HCT116 (cell line): ENCODE measurements around the gene TMEM217. TPM values are rescaled to one million over a fixed set of nuclear protein-coding genes. Genes with fewer than 3 reads are reported as not detected.

ENCODE experiments used
- ATAC-seq: fragments of 200-7000 bp; cut with Tn5 transposase; 2 replicates; pipeline ENCODE4 v1.9.1; 2020; ENCODE audit warnings: mild to moderate bottlenecking, moderate library complexity
- BruUV-seq: library from RNA; stranded (reverse); fragments of 400-500 nt; replicated peaks from 2 replicates; lab custom pipeline; 2021; lab: Mats Ljungman, UMichigan
- CTCF ChIA-PET: fragments of 300-600 bp; sonication (Branson Sonifier 250); formaldehyde crosslinking; loops from one replicate; lab custom pipeline; 2021; ENCODE audit warnings: antibody characterized with exemption; lab: Charles Lee
- POLR2A ChIA-PET: fragments of 300-600, 350-600 bp; sonication (Branson Sonifier 250); formaldehyde crosslinking; loops from one replicate; lab custom pipeline; 2021; ENCODE audit warnings: antibody characterized with exemption; lab: Charles Lee
- RAD21 ChIA-PET, 2 experiments: fragments of 300-600 bp; sonication (Branson Sonifier 250); formaldehyde crosslinking; loops; one replicate each; lab custom pipeline; 2023; ENCODE audit warnings: low total read pairs in 2 of 2; ENCODE audit not compliant: uncharacterized antibody in 2 of 2, unreplicated experiment in 2 of 2, low non-redundant PET in 1 of 2; lab: Charles Lee
- DNase-seq: peaks from one replicate; pipeline ENCODE4 v3.0.0-alpha.2; 2010; ENCODE audit warnings: low read depth, low spot score
- H2AFZ ChIP-seq: fragments of 200-600 bp; shearing (Covaris generic), sonication (generic); 2 replicates; pipeline ENCODE4 v1.6.1; 2017; ENCODE audit warnings: low read depth, mixed run types, mixed read lengths, antibody characterized with exemption, low read length; ENCODE audit not compliant: poor library complexity, severe bottlenecking
- H3K27ac ChIP-seq: 2 replicates; pipeline ENCODE4 v1.5.1; 2012; ENCODE audit warnings: low read depth, low read length
- H3K27me3 ChIP-seq: fragments of 200-600 bp; sonication (generic); 2 replicates; pipeline ENCODE4 v1.6.1; 2016; ENCODE audit warnings: mixed run types, low read length, mixed read lengths; ENCODE audit not compliant: insufficient read depth
- H3K36me3 ChIP-seq, 2 experiments: fragments of 200-500 bp in 1 of 2; fragments of 200-600 bp in 1 of 2; sonication (Bioruptor generic) in 1 of 2; sonication (generic) in 1 of 2; 2 replicates each; pipeline versions ENCODE4 v1.5.1 to v1.6.1; 2014 to 2016; ENCODE audit warnings: low read length in 2 of 2, inconsistent platforms in 1 of 2, mixed read lengths in 1 of 2, mixed run types in 1 of 2; ENCODE audit not compliant: insufficient read depth in 2 of 2, control insufficient read depth in 1 of 2
- H3K4me1 ChIP-seq, 2 experiments: fragments of 200-600 bp in 1 of 2; sonication (generic) in 1 of 2; 2 replicates each; pipeline versions ENCODE4 v1.5.1 to v1.6.1; 2012 to 2017; ENCODE audit warnings: low read length in 2 of 2, inconsistent platforms in 1 of 2, mild to moderate bottlenecking in 1 of 2, mixed read lengths in 1 of 2, mixed run types in 1 of 2, moderate library complexity in 1 of 2; ENCODE audit not compliant: insufficient read depth in 2 of 2, control insufficient read depth in 1 of 2
- H3K4me2 ChIP-seq: fragments of 200-600 bp; sonication (generic); 2 replicates; pipeline ENCODE4 v1.6.1; 2017; ENCODE audit warnings: mixed run types, low read length, mixed read lengths
- H3K4me3 ChIP-seq, 2 experiments: fragments of 200-600 bp in 1 of 2; sonication (generic) in 1 of 2; replicated peaks in 1 of 2; 2 replicates each; pipeline ENCODE4 v1.5.1; 2011 to 2016; ENCODE audit warnings: low read length in 2 of 2, control low read depth in 1 of 2, low read depth in 1 of 2, mild to moderate bottlenecking in 1 of 2, mixed read lengths in 1 of 2, mixed run types in 1 of 2
- H3K79me2 ChIP-seq: fragments of 200-600 bp; sonication (generic); 2 replicates; pipeline ENCODE4 v1.6.1; 2017; ENCODE audit warnings: mild to moderate bottlenecking, mixed run types, low read length, moderate library complexity, mixed read lengths; ENCODE audit not compliant: insufficient read depth
- H3K9ac ChIP-seq: fragments of 200-600 bp; sonication (generic); 2 replicates; pipeline ENCODE4 v1.6.1; 2016; ENCODE audit warnings: low read length, mixed read lengths
- H3K9me2 ChIP-seq: fragments of 200-600 bp; sonication (generic), shearing (Covaris generic); 2 replicates; pipeline ENCODE4 v1.6.1; 2017; ENCODE audit warnings: mixed run types, mild to moderate bottlenecking, moderate library complexity; ENCODE audit not compliant: insufficient read depth
- H3K9me3 ChIP-seq, 2 experiments: fragments of 200-500 bp in 1 of 2; fragments of 200-600 bp in 1 of 2; sonication (Bioruptor generic) in 1 of 2; sonication (generic) in 1 of 2; 2 replicates each; pipeline ENCODE4 v1.6.1; 2014 to 2017; ENCODE audit warnings: low read length in 2 of 2, mixed read lengths in 2 of 2, inconsistent platforms in 1 of 2, low read depth in 1 of 2, mild to moderate bottlenecking in 1 of 2, mixed run types in 1 of 2, moderate library complexity in 1 of 2; ENCODE audit not compliant: control insufficient read depth in 1 of 2, insufficient read depth in 1 of 2
- H4K20me1 ChIP-seq: fragments of 200-600 bp; sonication (generic), shearing (Covaris generic); 2 replicates; pipeline ENCODE4 v1.6.1; 2017; ENCODE audit warnings: mixed run types, mild to moderate bottlenecking, moderate library complexity; ENCODE audit not compliant: insufficient read depth
- EZH2 ChIP-seq: fragments of 200-600 bp; sonication (generic); IDR thresholded peaks from 2 replicates; pipeline ENCODE4 v1.6.1; 2017; ENCODE audit warnings: antibody characterized with exemption, mixed run types
- EZH2phosphoT487 ChIP-seq: fragments of 200-600 bp; IDR thresholded peaks from 2 replicates; pipeline ENCODE4 v1.6.1; 2018; ENCODE audit warnings: antibody characterized with exemption, borderline replicate concordance
- FOSL1 ChIP-seq: IDR thresholded peaks from 2 replicates; pipeline ENCODE4 v1.6.1; 2012; ENCODE audit warnings: low read depth
- MAX ChIP-seq: IDR thresholded peaks from 2 replicates; pipeline ENCODE4 v1.6.1; 2012
- POLR2A ChIP-seq: IDR thresholded peaks from 2 replicates; pipeline ENCODE4 v1.7.0; 2011; ENCODE audit warnings: borderline replicate concordance; ENCODE audit not compliant: insufficient read depth, insufficient read length; ENCODE audit errors: extremely low read depth
- POLR2AphosphoS5 ChIP-seq: IDR thresholded peaks from 2 replicates; pipeline ENCODE4 v1.6.1; 2011; ENCODE audit warnings: mild to moderate bottlenecking, low read depth, low read length, moderate library complexity
- SIN3A ChIP-seq: IDR thresholded peaks from 2 replicates; pipeline ENCODE4 v1.6.1; 2012; ENCODE audit warnings: low read depth
- SP1 ChIP-seq: IDR thresholded peaks from 2 replicates; pipeline ENCODE4 v1.6.1; 2012; ENCODE audit warnings: low read depth
- SRF ChIP-seq: IDR thresholded peaks from 2 replicates; pipeline ENCODE4 v1.6.1; 2012; ENCODE audit warnings: low read depth
- ZBTB33 ChIP-seq: IDR thresholded peaks from 2 replicates; pipeline ENCODE4 v1.6.1; 2011; ENCODE audit warnings: mild to moderate bottlenecking, low read length, moderate library complexity; ENCODE audit not compliant: insufficient replicate concordance; ENCODE audit errors: extremely low read depth
- ZNF274 ChIP-seq: fragments of 200-500 bp; sonication (Bioruptor generic); IDR thresholded peaks from 2 replicates; pipeline ENCODE4 v1.6.1; 2014; ENCODE audit warnings: mild to moderate bottlenecking, low read depth, low read length, inconsistent platforms
- intact Hi-C: fragments of 100-400 bp; cut with micrococcal nuclease; formaldehyde crosslinking; loops from 2 replicates; pipeline ENCODE4 v1.10.0; 2022
- total RNA-seq: library from RNA; stranded (reverse); gene quantifications from one replicate; pipeline ENCODE4 v1.2.1, GENCODE V29; 2021; ENCODE audit not compliant: unreplicated experiment

Gene TMEM217
- total RNA-seq, 1 experiment from 2014 or later, result 0.98 TPM

GRCh38 chr6:37272834-37273566 is 15.1 kb upstream of the TMEM217 start:
- POLR2A ChIA-PET, result interaction anchor here (0.5 kb wide), 1 partner anchor 32 kb away, joined by 3 read pairs; no protein-coding TSS in a partner anchor
- ATAC-seq, result no peak

GRCh38 chr6:37269105-37269504 is 11.2 kb upstream of the TMEM217 start:
- H3K4me1 ChIP-seq, result no peaks in the 10 kb centered on the region
- H3K9me3 ChIP-seq, result no peaks in the 10 kb centered on the region
- peaks cover 9 to 10% of the 10 kb centered on the region in 2 experiments; a peak in 2 of 4 replicates for H3K36me3 ChIP-seq
- ChIA-PET RAD21 (no interaction called here), POLR2A (no interaction called here), CTCF (no interaction called here)
- no peak overlapping the region for H3K9ac ChIP-seq
- intact Hi-C loops, result no loop called here
- ATAC-seq (no peak), DNase-seq (no peak)
- H3K4me3 ChIP-seq, result no peak overlapping the region
- no peak for TF ChIP-seq POLR2AphosphoS5
- no peak for TF ChIP-seq ZNF274
- TF ChIP-seq FOSL1, result no peak
- TF ChIP-seq SRF, result no peak
- no peak for TF ChIP-seq ZBTB33
- H3K9me2 ChIP-seq, result no peaks in the 10 kb centered on the region
- H3K27me3 ChIP-seq, result no peaks in the 10 kb centered on the region
- H2AFZ ChIP-seq, result no peak overlapping the region
- H3K4me2 ChIP-seq, result no peak overlapping the region
- no TSS peak for BruUV-seq
- no peaks in the 10 kb centered on the region for H4K20me1 ChIP-seq
- peaks cover 41% of the 10 kb centered on the region for H3K79me2 ChIP-seq
- no peak overlapping the region for H3K27ac ChIP-seq

More at GRCh38 chr6:37272834-37273566, 15.1 kb upstream of the TMEM217 start:
- H3K9me2 ChIP-seq, result no peaks in the 10 kb centered on the region
- no peak for DNase-seq
- no peak overlapping the region for H3K4me3 ChIP-seq
- intact Hi-C loops, result no loop called here
- no peaks in the 10 kb centered on the region for H3K4me1 ChIP-seq
- H3K27ac ChIP-seq, result no peak overlapping the region
- peaks cover 9 to 10% of the 10 kb centered on the region in 2 experiments; a peak in 2 of 4 replicates for H3K36me3 ChIP-seq
- H4K20me1 ChIP-seq, result no peaks in the 10 kb centered on the region
- ChIA-PET CTCF (no interaction called here), RAD21 (interaction anchor here in 1 of 2 experiments (0.7 kb wide), 1 partner anchor 51 kb away, joined by 3 read pairs; no protein-coding TSS in a partner anchor)
- BruUV-seq, result no TSS peak
- peaks cover 36% of the 10 kb centered on the region for H3K79me2 ChIP-seq
- H3K9me3 ChIP-seq, result no peaks in the 10 kb centered on the region
- H3K9ac ChIP-seq, result no peak overlapping the region
- no peaks in the 10 kb centered on the region for H3K27me3 ChIP-seq
- no peak overlapping the region for H3K4me2 ChIP-seq
- no peak overlapping the region for H2AFZ ChIP-seq
- TF ChIP-seq EZH2, result no peak
- no peak for TF ChIP-seq SRF
- no peak for TF ChIP-seq SP1
- no peak for TF ChIP-seq SIN3A
- TF ChIP-seq EZH2phosphoT487, result no peak
- TF ChIP-seq POLR2A, result no peak
- no peak for TF ChIP-seq MAX
- TF ChIP-seq, all 23 proteins: peak for 0
